ENCODE measurements around the gene DTX4. TPM values are rescaled to one million over a fixed set of nuclear protein-coding genes. Genes with fewer than 3 reads are reported as not detected.

Gene DTX4
- total RNA-seq, 1 experiment from 2014 or later: 7.6 TPM

DNA sequence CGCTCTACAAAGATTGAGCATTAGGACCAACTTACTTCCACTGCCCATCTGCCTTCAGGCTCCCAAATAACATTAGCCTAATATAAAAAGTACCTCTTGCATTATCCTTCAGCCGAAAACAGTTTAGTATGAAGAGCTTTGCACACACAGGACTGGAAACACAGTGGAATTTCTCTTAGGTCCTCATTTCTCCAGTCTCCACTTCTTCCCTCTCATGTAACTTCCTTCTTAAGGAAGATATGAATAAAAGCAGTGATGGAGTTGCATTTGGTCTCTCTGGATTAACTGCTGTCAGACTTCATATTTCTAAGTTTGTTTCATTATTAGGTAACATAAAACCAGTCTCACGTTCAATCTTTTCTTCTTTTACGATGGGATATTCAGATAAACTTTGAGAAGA lies 46.4 kb downstream of the DTX4 start:
- H3K9me2 ChIP-seq (ENCODE audit: insufficient read depth): no peaks in the 10 kb centered on the region
- no peak overlapping the region for H3K4me3 ChIP-seq (replicated peaks in 1 of 2; ENCODE audit: low read depth in 1 of 2, low read length in 2 of 2)
- H3K27me3 ChIP-seq (ENCODE audit: insufficient read depth, low read length): 0 out of 2 replicates have a peak, but pooled peaks cover 4% of the 10 kb centered on the region
- CTCF ChIA-PET: interaction anchor here (0.7 to 1.0 kb wide), 2 partner anchors 12 to 32 kb away, joined by 3 read pairs; no protein-coding TSS in a partner anchor
- no TSS peak for BruUV-seq (replicated peaks)
- POLR2A ChIA-PET: no interaction called here
- TF ChIP-seq ZNF274 (IDR thresholded peaks at IDR 0.05; ENCODE audit: low read depth, low read length): no peak
- TF ChIP-seq ELF1 (IDR thresholded peaks at IDR 0.05; ENCODE audit: borderline replicate concordance, low read depth): no peak
- no peak for TF ChIP-seq EZH2phosphoT487 (IDR thresholded peaks at IDR 0.05; ENCODE audit: borderline replicate concordance)
- intact Hi-C loops (cut with micrococcal nuclease): no loop called here
- RAD21 ChIA-PET (ENCODE audit: low non-redundant PET in 1 of 2, low total read pairs in 2 of 2, uncharacterized antibody in 2 of 2, unreplicated experiment in 2 of 2): no interaction called here
- no peaks in the 10 kb centered on the region for H3K36me3 ChIP-seq (ENCODE audit: control insufficient read depth in 1 of 2, insufficient read depth in 2 of 2, low read length in 2 of 2)
- H4K20me1 ChIP-seq (ENCODE audit: insufficient read depth): no peaks in the 10 kb centered on the region
- H2AFZ ChIP-seq (ENCODE audit: low read depth, low read length, poor library complexity, severe bottlenecking): no peak overlapping the region
- no peak overlapping the region for H3K9ac ChIP-seq (ENCODE audit: low read length)
- H3K4me1 ChIP-seq (ENCODE audit: control insufficient read depth in 1 of 2, insufficient read depth in 2 of 2, low read length in 2 of 2): 0 out of 4 replicates have a peak, but pooled peaks cover 0 to 3% of the 10 kb centered on the region in 2 experiments
- H3K9me3 ChIP-seq (ENCODE audit: control insufficient read depth in 1 of 2, insufficient read depth in 1 of 2, low read depth in 1 of 2, low read length in 2 of 2): no peaks in the 10 kb centered on the region
- no peaks in the 10 kb centered on the region for H3K79me2 ChIP-seq (ENCODE audit: insufficient read depth, low read length)
- ATAC-seq (no peak), DNase-seq (ENCODE audit: low read depth, low spot score) (no peak)
- no peak overlapping the region for H3K27ac ChIP-seq (ENCODE audit: low read depth, low read length)
- no peak overlapping the region for H3K4me2 ChIP-seq (ENCODE audit: low read length)

DNA sequence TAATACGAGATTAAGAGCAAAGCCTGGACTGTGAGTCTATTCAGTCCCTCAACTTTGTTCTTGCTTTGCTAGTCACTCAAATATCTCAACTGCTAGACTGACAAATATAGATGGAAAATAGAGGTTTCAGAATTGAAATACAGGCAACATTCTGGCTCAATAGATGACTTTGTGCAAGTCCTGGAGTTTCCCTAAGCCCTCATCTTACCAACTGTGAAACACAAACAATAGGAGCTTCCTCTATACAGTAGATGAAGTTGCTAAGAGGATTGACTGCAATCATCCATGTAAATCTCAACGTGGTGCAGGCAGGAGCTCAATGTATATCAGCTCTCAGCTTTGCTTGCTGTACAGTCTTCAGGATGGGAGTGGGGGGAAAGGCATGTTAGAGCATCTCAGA lies 47.0 kb downstream of the DTX4 start:
- no peak for DNase-seq (ENCODE audit: low read depth, low spot score)
- RAD21 ChIA-PET (ENCODE audit: low non-redundant PET in 1 of 2, low total read pairs in 2 of 2, uncharacterized antibody in 2 of 2, unreplicated experiment in 2 of 2): no interaction called here
- Histone ChIP-seq H3K9ac (ENCODE audit: low read length) (no peak overlapping the region), H3K27me3 (ENCODE audit: insufficient read depth, low read length) (0 out of 2 replicates have a peak, but pooled peaks cover 4% of the 10 kb centered on the region), H3K36me3 (ENCODE audit: control insufficient read depth in 1 of 2, insufficient read depth in 2 of 2, low read length in 2 of 2) (no peaks in the 10 kb centered on the region), H4K20me1 (ENCODE audit: insufficient read depth) (no peaks in the 10 kb centered on the region), H3K4me2 (ENCODE audit: low read length) (no peak overlapping the region), H3K4me1 (ENCODE audit: control insufficient read depth in 1 of 2, insufficient read depth in 2 of 2, low read length in 2 of 2) (0 out of 4 replicates have a peak, but pooled peaks cover 0 to 3% of the 10 kb centered on the region in 2 experiments), H3K27ac (ENCODE audit: low read depth, low read length) (no peak overlapping the region), H3K9me3 (ENCODE audit: control insufficient read depth in 1 of 2, insufficient read depth in 1 of 2, low read depth in 1 of 2, low read length in 2 of 2) (no peaks in the 10 kb centered on the region), H3K79me2 (ENCODE audit: insufficient read depth, low read length) (no peaks in the 10 kb centered on the region), H2AFZ (ENCODE audit: low read depth, low read length, poor library complexity, severe bottlenecking) (no peak overlapping the region), H3K9me2 (ENCODE audit: insufficient read depth) (no peaks in the 10 kb centered on the region), H3K4me3 (replicated peaks in 1 of 2; ENCODE audit: low read depth in 1 of 2, low read length in 2 of 2) (no peak overlapping the region)
- BruUV-seq (replicated peaks): no TSS peak
- POLR2A ChIA-PET: no interaction called here
- CTCF ChIA-PET: interaction anchor here (0.7 to 1.0 kb wide), 2 partner anchors 12 to 33 kb away, joined by 3 read pairs; no protein-coding TSS in a partner anchor
- no peak for TF ChIP-seq POLR2AphosphoS5 (IDR thresholded peaks at IDR 0.05; ENCODE audit: low read depth, low read length)
- no peak for TF ChIP-seq TCF7L2 (IDR thresholded peaks at IDR 0.05; ENCODE audit: borderline replicate concordance, extremely low read depth, insufficient read depth, insufficient read length)
- TF ChIP-seq, protein P1, sequence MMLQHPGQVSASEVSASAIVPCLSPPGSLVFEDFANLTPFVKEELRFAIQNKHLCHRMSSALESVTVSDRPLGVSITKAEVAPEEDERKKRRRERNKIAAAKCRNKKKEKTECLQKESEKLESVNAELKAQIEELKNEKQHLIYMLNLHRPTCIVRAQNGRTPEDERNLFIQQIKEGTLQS (IDR thresholded peaks at IDR 0.05): no peak
- TF ChIP-seq CEBPB (IDR thresholded peaks at IDR 0.05; ENCODE audit: low read depth): no peak
- no peak for TF ChIP-seq FOSL1 (IDR thresholded peaks at IDR 0.05; ENCODE audit: low read depth)
- TF ChIP-seq EGR1 (IDR thresholded peaks at IDR 0.05; ENCODE audit: low read depth): no peak
- no peak for TF ChIP-seq SP1 (IDR thresholded peaks at IDR 0.05; ENCODE audit: low read depth)
- TF ChIP-seq JUND (IDR thresholded peaks at IDR 0.05): no peak
- ATAC-seq: no peak
- intact Hi-C loops (cut with micrococcal nuclease): no loop called here

Measured in HCT116 (cell line).